GM23338 (cell line): Measurements from ENCODE around the gene HLA-DQB2. TPM values are rescaled to one million over a fixed set of nuclear protein-coding genes. Genes with fewer than 3 reads are reported as not detected.

Source experiments
- ATAC-seq: fragments of 200-7000 bp; cut with Tn5 transposase; 3 replicates; pipeline ENCODE4 v1.9.1; 2020
- DNase-seq: peaks from one replicate; pipeline ENCODE4 v3.0.0-alpha.2; 2015; ENCODE audit warnings: low spot score
- H2AFZ ChIP-seq: fragments of 200-600 bp; sonication (generic); 2 replicates; pipeline ENCODE4 v1.8.0; 2016; ENCODE audit warnings: antibody characterized with exemption, mild to moderate bottlenecking, moderate library complexity
- H3F3A ChIP-seq: fragments of 200-600 bp; sonication (generic); replicated peaks from 2 replicates; pipeline ENCODE4 v1.8.0; 2017; ENCODE audit warnings: antibody characterized with exemption, mixed run types, low read depth
- H3K27ac ChIP-seq: fragments of 200-600 bp; sonication (generic); 2 replicates; pipeline ENCODE4 v1.6.1; 2016; ENCODE audit warnings: low read depth
- H3K27me3 ChIP-seq: fragments of 200-600 bp; sonication (generic); 2 replicates; pipeline ENCODE4 v1.8.0; 2016; ENCODE audit warnings: mild to moderate bottlenecking, mixed run types, moderate library complexity; ENCODE audit not compliant: insufficient read depth
- H3K36me3 ChIP-seq: fragments of 200-600 bp; sonication (generic); 2 replicates; pipeline ENCODE4 v1.8.0; 2016; ENCODE audit warnings: mild to moderate bottlenecking; ENCODE audit not compliant: insufficient read depth
- H3K4me1 ChIP-seq: fragments of 200-600 bp; sonication (generic); 2 replicates; pipeline ENCODE4 v1.8.0; 2016; ENCODE audit warnings: mild to moderate bottlenecking, moderate library complexity; ENCODE audit not compliant: insufficient read depth
- H3K4me2 ChIP-seq: fragments of 200-600 bp; sonication (generic); 2 replicates; pipeline ENCODE4 v1.7.1; 2017; ENCODE audit warnings: mixed run types
- H3K4me3 ChIP-seq: fragments of 200-600 bp; sonication (generic); 2 replicates; pipeline ENCODE4 v1.6.1; 2016; ENCODE audit warnings: mixed run types
- H3K79me2 ChIP-seq: fragments of 200-600 bp; sonication (generic); replicated peaks from 2 replicates; pipeline ENCODE4 v1.8.0; 2017; ENCODE audit warnings: mild to moderate bottlenecking; ENCODE audit not compliant: insufficient read depth
- H3K9me2 ChIP-seq: fragments of 200-600 bp; sonication (generic); 2 replicates; pipeline ENCODE4 v1.8.0; 2017; ENCODE audit not compliant: insufficient read depth
- H4K20me1 ChIP-seq: fragments of 200-600 bp; sonication (generic); replicated peaks from 2 replicates; pipeline ENCODE4 v1.8.0; 2017; ENCODE audit warnings: mild to moderate bottlenecking; ENCODE audit not compliant: insufficient read depth
- H3K27ac Mint-ChIP-seq: 2 replicates; pipeline ENCODE4 v1.8.0; 2020; ENCODE audit warnings: inconsistent platforms, mild to moderate bottlenecking, moderate library complexity, mixed read lengths
- H3K27me3 Mint-ChIP-seq: 3 replicates; pipeline ENCODE4 v1.8.0; 2022; ENCODE audit warnings: low read depth, mild to moderate bottlenecking, moderate library complexity, mixed read lengths, inconsistent platforms; ENCODE audit not compliant: insufficient read depth, poor library complexity
- H3K36me3 Mint-ChIP-seq: 3 replicates; pipeline ENCODE4 v1.8.0; 2021; ENCODE audit warnings: low read depth, mild to moderate bottlenecking, inconsistent platforms, moderate library complexity, mixed read lengths
- H3K4me1 Mint-ChIP-seq: 3 replicates; pipeline ENCODE4 v1.8.0; 2020; ENCODE audit warnings: mild to moderate bottlenecking, inconsistent platforms, mixed read lengths
- H3K4me3 Mint-ChIP-seq: 3 replicates; pipeline ENCODE4 v1.8.0; 2021; ENCODE audit warnings: moderate library complexity, mild to moderate bottlenecking, inconsistent platforms, mixed read lengths
- H3K9me3 Mint-ChIP-seq: 3 replicates; pipeline ENCODE4 v1.8.0; 2020; ENCODE audit warnings: moderate library complexity, mild to moderate bottlenecking, inconsistent platforms, mixed read lengths
- CREB1 ChIP-seq: fragments of 250-450 bp; sonication (Bioruptor Pico); IDR thresholded peaks from 2 replicates; pipeline ENCODE4 v1.5.0; 2020; ENCODE audit warnings: low read depth, mild to moderate bottlenecking, moderate library complexity
- JUNB ChIP-seq: IDR thresholded peaks from one replicate; pipeline ENCODE4 v1.6.1; 2016; ENCODE audit warnings: antibody characterized with exemption; ENCODE audit not compliant: unreplicated experiment
- ZNF331 ChIP-seq: fragments of 250-450 bp; sonication (Bioruptor Pico); IDR thresholded peaks from 2 replicates; pipeline ENCODE4 v1.5.0; 2020; ENCODE audit warnings: low read depth, mild to moderate bottlenecking, moderate library complexity
- polyA plus RNA-seq: library from polyadenylated mRNA; unstranded; fragments of >200 nt; fragmentation: Nextera tagmentation; extraction: Ambion mirVana; gene quantifications from 2 replicates; pipeline ENCODE4 v1.2.1, GENCODE V29; 2016
- total RNA-seq: library from RNA; depleted of rRNA; stranded (reverse); fragments of >200 nt; shearing (Covaris generic); gene quantifications from 2 replicates; pipeline ENCODE4 v1.2.3, GENCODE V29; 2014
- TF ChIP-seq, protein P1 (sequence below), 2 experiments: fragments of 200-600 bp in 1 of 2; sonication (generic) in 1 of 2; conservative IDR thresholded peaks; 2 replicates each; pipeline versions ENCODE4 v1.5.1 to v1.6.1; 2016 to 2017; ENCODE audit warnings: antibody characterized with exemption in 2 of 2, low read depth in 2 of 2, mild to moderate bottlenecking in 2 of 2, moderate library complexity in 1 of 2
- TF ChIP-seq, protein P2 (sequence below): fragments of 250-450 bp; sonication (Bioruptor Pico); IDR thresholded peaks from 2 replicates; pipeline ENCODE4 v1.5.0; 2020; ENCODE audit warnings: mild to moderate bottlenecking, moderate library complexity

The HLA-DQB2 gene
- total and polyA plus RNA-seq, 2 experiments from 2014 or later: not detected

DNA sequence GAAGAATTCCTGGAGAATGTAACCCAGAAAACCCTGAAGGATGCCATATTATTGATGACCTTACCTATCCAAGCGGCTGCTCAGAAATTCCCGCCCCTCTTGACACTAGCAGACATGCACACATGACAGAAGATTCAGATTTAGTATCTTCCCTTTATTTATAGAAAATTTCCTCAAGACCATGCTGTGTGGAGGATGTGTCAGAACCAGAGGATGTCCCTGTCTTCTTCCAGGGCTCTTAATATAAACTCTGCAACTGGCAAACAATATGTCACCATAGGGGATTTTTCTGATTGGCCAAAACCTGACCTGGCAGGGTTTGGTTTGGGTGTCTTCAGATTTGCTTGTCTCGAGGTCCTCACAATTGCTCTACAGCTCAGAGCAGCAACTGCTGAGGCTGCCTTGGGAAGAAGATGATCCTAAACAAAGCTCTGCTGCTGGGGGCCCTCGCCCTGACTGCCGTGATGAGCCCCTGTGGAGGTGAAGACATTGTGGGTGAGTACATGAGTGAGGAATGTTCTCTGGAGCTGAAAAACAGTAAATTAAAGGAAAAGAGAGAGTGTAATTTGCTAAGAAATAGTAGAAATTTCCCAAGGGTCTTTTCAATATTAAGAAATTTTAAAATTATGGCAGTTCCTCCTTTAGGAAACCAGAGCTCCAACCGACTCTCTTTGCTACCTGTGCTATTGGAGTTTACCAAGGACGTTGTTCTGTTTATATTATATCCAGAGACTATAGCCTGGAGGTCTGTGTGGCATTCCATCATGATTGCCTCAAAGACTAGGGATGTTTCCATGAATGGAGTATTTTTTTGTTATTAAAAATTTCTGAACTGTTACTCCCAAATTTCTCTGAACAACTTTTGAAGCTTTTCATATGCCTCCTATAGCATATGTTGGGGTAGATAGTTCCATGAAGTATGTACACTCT, 22.0 kb downstream of the HLA-DQB2 start, which contains the start of gene HLA-DQA2:
TSS of gene HLA-DQA2 (plus strand) at position 361 of the 930 bp plus-strand sequence. CDS start at position 414, 53 bp downstream.
- Histone ChIP-seq H3K4me2 (no peak within 1 kb of the TSS), H3F3A (no peaks in the 10 kb centered on the region), H3K9me2 (no peaks in the 10 kb centered on the region), H3K4me1 (no peaks in the 10 kb centered on the region), H3K27me3 (no peaks in the 10 kb centered on the region), H3K36me3 (no peaks in the 10 kb centered on the region), H3K4me3 (no peak within 1 kb of the TSS), H3K79me2 (no peaks in the 10 kb centered on the region), H2AFZ (no peak within 1 kb of the TSS), H3K27ac (no peak within 1 kb of the TSS), H4K20me1 (no peaks in the 10 kb centered on the region)
- no peaks in the 10 kb centered on the region for H3K4me1 Mint-ChIP-seq
- no peaks in the 10 kb centered on the region for H3K9me3 Mint-ChIP-seq
- no peak within 1 kb of the TSS for H3K4me3 Mint-ChIP-seq
- H3K27me3 Mint-ChIP-seq: no peaks in the 10 kb centered on the region
- peak; percentile 39; the same call in 2 of the 3 replicates for ATAC-seq
- TF ChIP-seq CREB1: no peak
- TF ChIP-seq JUNB: no peak
- TF ChIP-seq, protein P1, sequence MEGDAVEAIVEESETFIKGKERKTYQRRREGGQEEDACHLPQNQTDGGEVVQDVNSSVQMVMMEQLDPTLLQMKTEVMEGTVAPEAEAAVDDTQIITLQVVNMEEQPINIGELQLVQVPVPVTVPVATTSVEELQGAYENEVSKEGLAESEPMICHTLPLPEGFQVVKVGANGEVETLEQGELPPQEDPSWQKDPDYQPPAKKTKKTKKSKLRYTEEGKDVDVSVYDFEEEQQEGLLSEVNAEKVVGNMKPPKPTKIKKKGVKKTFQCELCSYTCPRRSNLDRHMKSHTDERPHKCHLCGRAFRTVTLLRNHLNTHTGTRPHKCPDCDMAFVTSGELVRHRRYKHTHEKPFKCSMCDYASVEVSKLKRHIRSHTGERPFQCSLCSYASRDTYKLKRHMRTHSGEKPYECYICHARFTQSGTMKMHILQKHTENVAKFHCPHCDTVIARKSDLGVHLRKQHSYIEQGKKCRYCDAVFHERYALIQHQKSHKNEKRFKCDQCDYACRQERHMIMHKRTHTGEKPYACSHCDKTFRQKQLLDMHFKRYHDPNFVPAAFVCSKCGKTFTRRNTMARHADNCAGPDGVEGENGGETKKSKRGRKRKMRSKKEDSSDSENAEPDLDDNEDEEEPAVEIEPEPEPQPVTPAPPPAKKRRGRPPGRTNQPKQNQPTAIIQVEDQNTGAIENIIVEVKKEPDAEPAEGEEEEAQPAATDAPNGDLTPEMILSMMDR (conservative IDR thresholded peaks at IDR 0.05; ENCODE audit: low read depth in 2 of 2): no peak
- TF ChIP-seq ZNF331: no peak
- TF ChIP-seq, protein P2, sequence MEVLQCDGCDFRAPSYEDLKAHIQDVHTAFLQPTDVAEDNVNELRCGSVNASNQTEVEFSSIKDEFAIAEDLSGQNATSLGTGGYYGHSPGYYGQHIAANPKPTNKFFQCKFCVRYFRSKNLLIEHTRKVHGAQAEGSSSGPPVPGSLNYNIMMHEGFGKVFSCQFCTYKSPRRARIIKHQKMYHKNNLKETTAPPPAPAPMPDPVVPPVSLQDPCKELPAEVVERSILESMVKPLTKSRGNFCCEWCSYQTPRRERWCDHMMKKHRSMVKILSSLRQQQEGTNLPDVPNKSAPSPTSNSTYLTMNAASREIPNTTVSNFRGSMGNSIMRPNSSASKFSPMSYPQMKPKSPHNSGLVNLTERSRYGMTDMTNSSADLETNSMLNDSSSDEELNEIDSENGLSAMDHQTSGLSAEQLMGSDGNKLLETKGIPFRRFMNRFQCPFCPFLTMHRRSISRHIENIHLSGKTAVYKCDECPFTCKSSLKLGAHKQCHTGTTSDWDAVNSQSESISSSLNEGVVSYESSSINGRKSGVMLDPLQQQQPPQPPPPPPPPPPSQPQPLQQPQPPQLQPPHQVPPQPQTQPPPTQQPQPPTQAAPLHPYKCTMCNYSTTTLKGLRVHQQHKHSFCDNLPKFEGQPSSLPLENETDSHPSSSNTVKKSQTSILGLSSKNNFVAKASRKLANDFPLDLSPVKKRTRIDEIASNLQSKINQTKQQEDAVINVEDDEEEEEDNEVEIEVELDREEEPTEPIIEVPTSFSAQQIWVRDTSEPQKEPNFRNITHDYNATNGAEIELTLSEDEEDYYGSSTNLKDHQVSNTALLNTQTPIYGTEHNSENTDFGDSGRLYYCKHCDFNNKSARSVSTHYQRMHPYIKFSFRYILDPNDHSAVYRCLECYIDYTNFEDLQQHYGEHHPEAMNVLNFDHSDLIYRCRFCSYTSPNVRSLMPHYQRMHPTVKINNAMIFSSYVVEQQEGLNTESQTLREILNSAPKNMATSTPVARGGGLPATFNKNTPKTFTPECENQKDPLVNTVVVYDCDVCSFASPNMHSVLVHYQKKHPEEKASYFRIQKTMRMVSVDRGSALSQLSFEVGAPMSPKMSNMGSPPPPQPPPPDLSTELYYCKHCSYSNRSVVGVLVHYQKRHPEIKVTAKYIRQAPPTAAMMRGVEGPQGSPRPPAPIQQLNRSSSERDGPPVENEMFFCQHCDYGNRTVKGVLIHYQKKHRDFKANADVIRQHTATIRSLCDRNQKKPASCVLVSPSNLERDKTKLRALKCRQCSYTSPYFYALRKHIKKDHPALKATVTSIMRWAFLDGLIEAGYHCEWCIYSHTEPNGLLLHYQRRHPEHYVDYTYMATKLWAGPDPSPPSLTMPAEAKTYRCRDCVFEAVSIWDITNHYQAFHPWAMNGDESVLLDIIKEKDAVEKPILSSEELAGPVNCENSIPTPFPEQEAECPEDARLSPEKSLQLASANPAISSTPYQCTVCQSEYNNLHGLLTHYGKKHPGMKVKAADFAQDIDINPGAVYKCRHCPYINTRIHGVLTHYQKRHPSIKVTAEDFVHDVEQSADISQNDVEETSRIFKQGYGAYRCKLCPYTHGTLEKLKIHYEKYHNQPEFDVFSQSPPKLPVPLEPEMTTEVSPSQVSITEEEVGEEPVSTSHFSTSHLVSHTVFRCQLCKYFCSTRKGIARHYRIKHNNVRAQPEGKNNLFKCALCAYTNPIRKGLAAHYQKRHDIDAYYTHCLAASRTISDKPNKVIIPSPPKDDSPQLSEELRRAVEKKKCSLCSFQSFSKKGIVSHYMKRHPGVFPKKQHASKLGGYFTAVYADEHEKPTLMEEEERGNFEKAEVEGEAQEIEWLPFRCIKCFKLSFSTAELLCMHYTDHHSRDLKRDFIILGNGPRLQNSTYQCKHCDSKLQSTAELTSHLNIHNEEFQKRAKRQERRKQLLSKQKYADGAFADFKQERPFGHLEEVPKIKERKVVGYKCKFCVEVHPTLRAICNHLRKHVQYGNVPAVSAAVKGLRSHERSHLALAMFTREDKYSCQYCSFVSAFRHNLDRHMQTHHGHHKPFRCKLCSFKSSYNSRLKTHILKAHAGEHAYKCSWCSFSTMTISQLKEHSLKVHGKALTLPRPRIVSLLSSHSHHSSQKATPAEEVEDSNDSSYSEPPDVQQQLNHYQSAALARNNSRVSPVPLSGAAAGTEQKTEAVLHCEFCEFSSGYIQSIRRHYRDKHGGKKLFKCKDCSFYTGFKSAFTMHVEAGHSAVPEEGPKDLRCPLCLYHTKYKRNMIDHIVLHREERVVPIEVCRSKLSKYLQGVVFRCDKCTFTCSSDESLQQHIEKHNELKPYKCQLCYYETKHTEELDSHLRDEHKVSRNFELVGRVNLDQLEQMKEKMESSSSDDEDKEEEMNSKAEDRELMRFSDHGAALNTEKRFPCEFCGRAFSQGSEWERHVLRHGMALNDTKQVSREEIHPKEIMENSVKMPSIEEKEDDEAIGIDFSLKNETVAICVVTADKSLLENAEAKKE (CRISPR knock-in tag): no peak
- no peak within 1 kb of the TSS for H3K27ac Mint-ChIP-seq
- DNase-seq: no peak
- H3K36me3 Mint-ChIP-seq: no peaks in the 10 kb centered on the region
